DND-41 (cell line): ENCODE measurements around the gene TBC1D1.

Experiments used
- ATAC-seq: fragments of 200-7000 bp; cut with Tn5 transposase; 3 replicates; pipeline ENCODE4 v1.9.1; 2021; ENCODE audit warnings: low read depth; ENCODE audit not compliant: insufficient read depth
- DNase-seq: peaks from one replicate; pipeline ENCODE4 v3.0.0-alpha.2; 2020
- H2AFZ ChIP-seq: 2 replicates; pipeline ENCODE4 v1.6.0; 2012; ENCODE audit warnings: low read depth, low read length
- H3K27ac ChIP-seq: 2 replicates; pipeline ENCODE4 v1.5.1; 2012; ENCODE audit warnings: low read length, inconsistent platforms
- H3K27me3 ChIP-seq: fragments of 200-600 bp; sonication (generic); 2 replicates; pipeline ENCODE4 v1.6.0; 2012; ENCODE audit warnings: low read length, mild to moderate bottlenecking, inconsistent platforms; ENCODE audit not compliant: insufficient read depth, poor library complexity
- H3K36me3 ChIP-seq: 2 replicates; pipeline ENCODE4 v1.5.1; 2012; ENCODE audit warnings: low read length, inconsistent platforms; ENCODE audit not compliant: insufficient read depth
- H3K4me1 ChIP-seq: 2 replicates; pipeline ENCODE4 v1.5.1; 2012; ENCODE audit warnings: mild to moderate bottlenecking, low read length; ENCODE audit not compliant: insufficient read depth
- H3K4me2 ChIP-seq: 2 replicates; pipeline ENCODE4 v1.6.0; 2012; ENCODE audit warnings: mild to moderate bottlenecking, moderate library complexity, low read length, inconsistent platforms; ENCODE audit not compliant: insufficient read depth
- H3K4me3 ChIP-seq, 2 experiments: fragments of 200-600 bp in 1 of 2; shearing (Covaris generic) in 1 of 2; 2 replicates each; pipeline ENCODE4 v1.5.1; 2012 to 2016; ENCODE audit warnings: inconsistent platforms in 2 of 2, low read length in 2 of 2, mild to moderate bottlenecking in 2 of 2, low read depth in 1 of 2, moderate library complexity in 1 of 2
- H3K79me2 ChIP-seq: 2 replicates; pipeline ENCODE4 v1.6.0; 2012; ENCODE audit warnings: low read length, inconsistent platforms; ENCODE audit not compliant: insufficient read depth
- H3K9ac ChIP-seq: 2 replicates; pipeline ENCODE4 v1.6.0; 2012; ENCODE audit warnings: low read depth, mild to moderate bottlenecking, inconsistent platforms, low read length, moderate library complexity
- H3K9me3 ChIP-seq: 2 replicates; pipeline ENCODE4 v1.5.1; 2012; ENCODE audit warnings: low read length, moderate library complexity, mild to moderate bottlenecking, inconsistent platforms; ENCODE audit not compliant: insufficient read depth, severe bottlenecking
- H4K20me1 ChIP-seq: 2 replicates; pipeline ENCODE4 v1.6.0; 2012; ENCODE audit warnings: low read length; ENCODE audit not compliant: insufficient read depth
- CTCF ChIP-seq: IDR thresholded peaks from 2 replicates; pipeline ENCODE4 v1.5.1; 2012; ENCODE audit warnings: borderline replicate concordance, low read length, moderate library complexity, mild to moderate bottlenecking; ENCODE audit not compliant: poor library complexity, severe bottlenecking; ENCODE audit errors: extremely low read depth
- EZH2 ChIP-seq: IDR thresholded peaks from 3 replicates; pipeline ENCODE4 v1.6.1; 2012; ENCODE audit warnings: borderline replicate concordance, low read depth, mild to moderate bottlenecking, moderate library complexity, low read length, inconsistent platforms; ENCODE audit not compliant: severe bottlenecking

Gene TBC1D1

GRCh38 chr4:37995981-37996775, 105.3 kb downstream of the TBC1D1 start:
- Histone ChIP-seq H3K27me3 (no peaks in the 10 kb centered on the region), H2AFZ (no peak overlapping the region), H3K4me1 (no peaks in the 10 kb centered on the region), H3K9me3 (no peaks in the 10 kb centered on the region), H4K20me1 (peaks cover 40% of the 10 kb centered on the region), H3K36me3 (no peaks in the 10 kb centered on the region), H3K9ac (no peak overlapping the region), H3K4me2 (no peak overlapping the region), H3K27ac (no peak overlapping the region), H3K79me2 (peaks cover 55% of the 10 kb centered on the region), H3K4me3 (no peak overlapping the region)
- ATAC-seq (no peak), DNase-seq (no peak)
- TF ChIP-seq CTCF (no peak), EZH2 (no peak)

GRCh38 chr4:37998226-37998625, 107.3 kb downstream of the TBC1D1 start:
- Histone ChIP-seq H3K4me2 (no peak overlapping the region), H3K9me3 (no peaks in the 10 kb centered on the region), H2AFZ (no peak overlapping the region), H3K27me3 (no peaks in the 10 kb centered on the region), H3K4me3 (no peak overlapping the region), H3K36me3 (no peaks in the 10 kb centered on the region), H4K20me1 (peaks cover 40% of the 10 kb centered on the region), H3K27ac (no peak overlapping the region), H3K79me2 (peaks cover 47% of the 10 kb centered on the region), H3K9ac (no peak overlapping the region), H3K4me1 (no peaks in the 10 kb centered on the region)
- DNase-seq (no peak), ATAC-seq (no peak)
- no peak for TF ChIP-seq EZH2
- TF ChIP-seq CTCF = no peak

- DNase-seq = no peak
- ATAC-seq = no peak
These were observed 108.3 kb downstream of the TBC1D1 start for GRCh38 chr4:37999000-37999716.

More at GRCh38 chr4:37999000-37999716, 108.3 kb downstream of the TBC1D1 start:
- Histone ChIP-seq H3K79me2 (peaks cover 43% of the 10 kb centered on the region), H4K20me1 (peaks cover 40% of the 10 kb centered on the region), H3K4me3 (no peak overlapping the region), H3K27me3 (no peaks in the 10 kb centered on the region), H3K36me3 (no peaks in the 10 kb centered on the region), H3K4me1 (no peaks in the 10 kb centered on the region), H3K9ac (no peak overlapping the region), H3K27ac (no peak overlapping the region), H2AFZ (no peak overlapping the region), H3K4me2 (no peak overlapping the region), H3K9me3 (no peaks in the 10 kb centered on the region)
- TF ChIP-seq CTCF (no peak), EZH2 (no peak)
